HEK293 (cell line): ENCODE measurements around the gene TEX13D.

Experiments
- CTCF ChIA-PET: fragments of 350-600 bp; formaldehyde crosslinking; extraction: SDS; loops from one replicate; lab custom pipeline; 2021; ENCODE audit warnings: antibody characterized with exemption; lab: Yijun Ruan, JAX
- POLR2A ChIA-PET: fragments of 300-600 bp; formaldehyde crosslinking; extraction: SDS; loops from one replicate; lab custom pipeline; 2020; ENCODE audit warnings: antibody characterized with exemption, inconsistent platforms; lab: Yijun Ruan, JAX
- H3K27ac ChIP-seq: fragments of 200-500 bp; sonication (Bioruptor generic); 2 replicates; pipeline ENCODE4 v1.5.1; 2014; ENCODE audit warnings: low read depth, low read length, control low read depth, inconsistent platforms; ENCODE audit errors: extremely low read depth
- H3K36me3 ChIP-seq, 2 experiments: fragments of 200-500 bp in 1 of 2; sonication (Bioruptor generic) in 1 of 2; 1 replicate in 1 of 2; 2 replicates in 1 of 2; pipeline ENCODE4 v1.5.1; 2014 to 2017; ENCODE audit warnings: inconsistent platforms in 2 of 2, low read length in 2 of 2; ENCODE audit not compliant: control insufficient read depth in 2 of 2, insufficient read depth in 1 of 2
- H3K4me1 ChIP-seq: fragments of 200-500 bp; sonication (Bioruptor generic); 2 replicates; pipeline ENCODE4 v1.5.1; 2014; ENCODE audit warnings: mild to moderate bottlenecking, low read length, inconsistent platforms; ENCODE audit not compliant: control insufficient read depth, insufficient read depth
- H3K4me3 ChIP-seq: 2 replicates; pipeline ENCODE4 v1.5.1; 2011; ENCODE audit warnings: low read depth, mild to moderate bottlenecking, control low read depth, low read length, moderate library complexity
- H3K9me3 ChIP-seq: fragments of 200-500 bp; sonication (Bioruptor generic); 2 replicates; pipeline ENCODE4 v1.5.1; 2014; ENCODE audit warnings: low read depth, low read length, inconsistent platforms; ENCODE audit not compliant: control insufficient read depth, insufficient read depth
- EGR2 ChIP-seq: fragments of 450-650 bp; formaldehyde crosslinking; IDR thresholded peaks from 2 replicates; pipeline ENCODE4 v1.5.1; 2016; ENCODE audit warnings: low read depth, missing biosample characterization, missing genetic modification characterization
- SP7 ChIP-seq: fragments of 450-650 bp; formaldehyde crosslinking; IDR thresholded peaks from 2 replicates; pipeline ENCODE4 v1.5.1; 2016; ENCODE audit warnings: missing biosample characterization, missing genetic modification characterization
- ZFHX2 ChIP-seq: fragments of 450-650 bp; formaldehyde crosslinking; conservative IDR thresholded peaks from 2 replicates; pipeline ENCODE4 v1.5.1; 2016; ENCODE audit warnings: missing biosample characterization, missing genetic modification characterization
- ZFP3 ChIP-seq: fragments of 450-650 bp; formaldehyde crosslinking; IDR thresholded peaks from 2 replicates; pipeline ENCODE4 v1.5.1; 2016; ENCODE audit warnings: low read depth, missing biosample characterization, missing genetic modification characterization
- ZNF112 ChIP-seq: fragments of 450-650 bp; formaldehyde crosslinking; IDR thresholded peaks from 2 replicates; pipeline ENCODE4 v1.5.0; 2017; ENCODE audit warnings: missing biosample characterization, missing genetic modification characterization
- ZNF155 ChIP-seq: fragments of 450-650 bp; formaldehyde crosslinking; IDR thresholded peaks from 2 replicates; pipeline ENCODE4 v1.5.1; 2016; ENCODE audit warnings: missing biosample characterization, missing genetic modification characterization
- ZNF175 ChIP-seq: fragments of 450-650 bp; formaldehyde crosslinking; IDR thresholded peaks from 2 replicates; pipeline ENCODE4 v1.5.1; 2016; ENCODE audit warnings: missing biosample characterization, missing genetic modification characterization
- ZNF2 ChIP-seq: fragments of 450-650 bp; formaldehyde crosslinking; IDR thresholded peaks from 2 replicates; pipeline ENCODE4 v1.5.1; 2016; ENCODE audit warnings: missing biosample characterization, missing genetic modification characterization
- ZNF211 ChIP-seq: fragments of 450-650 bp; formaldehyde crosslinking; IDR thresholded peaks from 2 replicates; pipeline ENCODE4 v1.5.1; 2016; ENCODE audit warnings: low read depth, missing biosample characterization, missing genetic modification characterization
- ZNF292 ChIP-seq: fragments of 450-650 bp; formaldehyde crosslinking; IDR thresholded peaks from 2 replicates; pipeline ENCODE4 v1.5.1; 2016; ENCODE audit warnings: low read depth, missing biosample characterization, missing genetic modification characterization, borderline replicate concordance
- ZNF311 ChIP-seq: fragments of 450-650 bp; formaldehyde crosslinking; IDR thresholded peaks from 2 replicates; pipeline ENCODE4 v1.5.1; 2017; ENCODE audit warnings: missing biosample characterization, missing genetic modification characterization, borderline replicate concordance
- ZNF433 ChIP-seq: fragments of 450-650 bp; formaldehyde crosslinking; IDR thresholded peaks from 2 replicates; pipeline ENCODE4 v1.5.1; 2016; ENCODE audit warnings: missing biosample characterization, missing genetic modification characterization, low read depth
- ZNF501 ChIP-seq: fragments of 450-650 bp; formaldehyde crosslinking; IDR thresholded peaks from 2 replicates; pipeline ENCODE4 v1.5.1; 2016; ENCODE audit warnings: missing biosample characterization, missing genetic modification characterization
- ZNF510 ChIP-seq: fragments of 450-650 bp; formaldehyde crosslinking; IDR thresholded peaks from 2 replicates; pipeline ENCODE4 v1.5.1; 2018; ENCODE audit warnings: mild to moderate bottlenecking, missing genetic modification characterization, missing biosample characterization; ENCODE audit not compliant: insufficient replicate concordance
- ZNF560 ChIP-seq: fragments of 450-650 bp; formaldehyde crosslinking; IDR thresholded peaks from 2 replicates; pipeline ENCODE4 v1.5.1; 2017; ENCODE audit warnings: missing biosample characterization, missing genetic modification characterization, borderline replicate concordance
- ZNF626 ChIP-seq: fragments of 450-650 bp; sonication (Bioruptor Pico); formaldehyde crosslinking; IDR thresholded peaks from 2 replicates; pipeline ENCODE4 v1.5.1; 2018; ENCODE audit warnings: missing biosample characterization, missing genetic modification characterization, inconsistent platforms
- ZNF629 ChIP-seq: fragments of 450-650 bp; formaldehyde crosslinking; IDR thresholded peaks from 2 replicates; pipeline ENCODE4 v1.5.1; 2017; ENCODE audit warnings: missing biosample characterization, missing genetic modification characterization
- ZNF658 ChIP-seq: fragments of 450-650 bp; formaldehyde crosslinking; IDR thresholded peaks from 2 replicates; pipeline ENCODE4; 2016; ENCODE audit warnings: missing biosample characterization, missing genetic modification characterization
- ZNF677 ChIP-seq: fragments of 450-650 bp; IDR thresholded peaks from 2 replicates; pipeline ENCODE4 v1.5.0; 2018; ENCODE audit warnings: missing biosample characterization, mild to moderate bottlenecking, missing genetic modification characterization, moderate library complexity
- ZNF843 ChIP-seq: fragments of 450-650 bp; formaldehyde crosslinking; IDR thresholded peaks from 2 replicates; pipeline ENCODE4 v1.5.1; 2016; ENCODE audit warnings: missing biosample characterization, missing genetic modification characterization
- TF ChIP-seq, protein P1 (sequence below): fragments of 450-650 bp; formaldehyde crosslinking; IDR thresholded peaks from 2 replicates; pipeline ENCODE4 v1.5.1; 2016; ENCODE audit warnings: missing biosample characterization, missing genetic modification characterization
- TF ChIP-seq, protein P2 (sequence below): fragments of 450-650 bp; formaldehyde crosslinking; IDR thresholded peaks from 2 replicates; pipeline ENCODE4 v1.5.0; 2017; ENCODE audit warnings: missing biosample characterization, missing genetic modification characterization, borderline replicate concordance
- TF ChIP-seq, protein P3 (sequence below): fragments of 450-650 bp; formaldehyde crosslinking; IDR thresholded peaks from 2 replicates; pipeline ENCODE4 v1.5.1; 2016; ENCODE audit warnings: missing biosample characterization, missing genetic modification characterization, low read depth
- TF ChIP-seq, protein P4 (sequence below): IDR thresholded peaks from 2 replicates; pipeline ENCODE4 v1.6.1; 2011; ENCODE audit warnings: mild to moderate bottlenecking, low read depth, low read length, borderline replicate concordance
- TF ChIP-seq, protein P5 (sequence below): fragments of 450-650 bp; formaldehyde crosslinking; IDR thresholded peaks from 2 replicates; pipeline ENCODE4 v1.5.1; 2016; ENCODE audit warnings: missing biosample characterization, missing genetic modification characterization

The TEX13D gene

GRCh38 chrX:124346117-124346876, 13.8 kb downstream of the TEX13D start, which contains the start of gene SH2D1A (continued):
- TF ChIP-seq, protein P1, sequence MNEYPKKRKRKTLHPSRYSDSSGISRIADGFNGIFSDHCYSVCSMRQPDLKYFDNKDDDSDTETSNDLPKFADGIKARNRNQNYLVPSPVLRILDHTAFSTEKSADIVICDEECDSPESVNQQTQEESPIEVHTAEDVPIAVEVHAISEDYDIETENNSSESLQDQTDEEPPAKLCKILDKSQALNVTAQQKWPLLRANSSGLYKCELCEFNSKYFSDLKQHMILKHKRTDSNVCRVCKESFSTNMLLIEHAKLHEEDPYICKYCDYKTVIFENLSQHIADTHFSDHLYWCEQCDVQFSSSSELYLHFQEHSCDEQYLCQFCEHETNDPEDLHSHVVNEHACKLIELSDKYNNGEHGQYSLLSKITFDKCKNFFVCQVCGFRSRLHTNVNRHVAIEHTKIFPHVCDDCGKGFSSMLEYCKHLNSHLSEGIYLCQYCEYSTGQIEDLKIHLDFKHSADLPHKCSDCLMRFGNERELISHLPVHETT, result no peak
- TF ChIP-seq ZNF677 (no peak), SP7 (tag by site-specific recombination) (no peak), ZNF155 (no peak), ZNF292 (tag by site-specific recombination) (no peak)

- CTCF ChIA-PET, result no interaction called here
- POLR2A ChIA-PET, result no interaction called here
- no peaks in the 10 kb centered on the region for H3K36me3 ChIP-seq
- no peaks in the 10 kb centered on the region for H3K4me1 ChIP-seq
- TF ChIP-seq ZNF510 (tag by site-specific recombination) (no peak), ZFHX2 (tag by site-specific recombination) (no peak), ZNF433 (tag by site-specific recombination) (no peak), ZNF112 (tag by site-specific recombination) (no peak), ZNF560 (tag by site-specific recombination) (no peak), ZNF311 (tag by site-specific recombination) (no peak), EGR2 (tag by site-specific recombination) (no peak), ZNF2 (no peak), ZNF843 (no peak), ZNF658 (tag by site-specific recombination) (no peak), ZNF211 (tag by site-specific recombination) (no peak), ZFP3 (no peak), ZNF501 (no peak), ZNF175 (tag by site-specific recombination) (no peak), ZNF629 (tag by site-specific recombination) (no peak), ZNF626 (tag by site-specific recombination) (no peak)
- TF ChIP-seq, protein P2, sequence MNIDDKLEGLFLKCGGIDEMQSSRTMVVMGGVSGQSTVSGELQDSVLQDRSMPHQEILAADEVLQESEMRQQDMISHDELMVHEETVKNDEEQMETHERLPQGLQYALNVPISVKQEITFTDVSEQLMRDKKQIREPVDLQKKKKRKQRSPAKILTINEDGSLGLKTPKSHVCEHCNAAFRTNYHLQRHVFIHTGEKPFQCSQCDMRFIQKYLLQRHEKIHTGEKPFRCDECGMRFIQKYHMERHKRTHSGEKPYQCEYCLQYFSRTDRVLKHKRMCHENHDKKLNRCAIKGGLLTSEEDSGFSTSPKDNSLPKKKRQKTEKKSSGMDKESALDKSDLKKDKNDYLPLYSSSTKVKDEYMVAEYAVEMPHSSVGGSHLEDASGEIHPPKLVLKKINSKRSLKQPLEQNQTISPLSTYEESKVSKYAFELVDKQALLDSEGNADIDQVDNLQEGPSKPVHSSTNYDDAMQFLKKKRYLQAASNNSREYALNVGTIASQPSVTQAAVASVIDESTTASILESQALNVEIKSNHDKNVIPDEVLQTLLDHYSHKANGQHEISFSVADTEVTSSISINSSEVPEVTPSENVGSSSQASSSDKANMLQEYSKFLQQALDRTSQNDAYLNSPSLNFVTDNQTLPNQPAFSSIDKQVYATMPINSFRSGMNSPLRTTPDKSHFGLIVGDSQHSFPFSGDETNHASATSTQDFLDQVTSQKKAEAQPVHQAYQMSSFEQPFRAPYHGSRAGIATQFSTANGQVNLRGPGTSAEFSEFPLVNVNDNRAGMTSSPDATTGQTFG (tag by site-specific recombination), result no peak
- TF ChIP-seq, protein P3, sequence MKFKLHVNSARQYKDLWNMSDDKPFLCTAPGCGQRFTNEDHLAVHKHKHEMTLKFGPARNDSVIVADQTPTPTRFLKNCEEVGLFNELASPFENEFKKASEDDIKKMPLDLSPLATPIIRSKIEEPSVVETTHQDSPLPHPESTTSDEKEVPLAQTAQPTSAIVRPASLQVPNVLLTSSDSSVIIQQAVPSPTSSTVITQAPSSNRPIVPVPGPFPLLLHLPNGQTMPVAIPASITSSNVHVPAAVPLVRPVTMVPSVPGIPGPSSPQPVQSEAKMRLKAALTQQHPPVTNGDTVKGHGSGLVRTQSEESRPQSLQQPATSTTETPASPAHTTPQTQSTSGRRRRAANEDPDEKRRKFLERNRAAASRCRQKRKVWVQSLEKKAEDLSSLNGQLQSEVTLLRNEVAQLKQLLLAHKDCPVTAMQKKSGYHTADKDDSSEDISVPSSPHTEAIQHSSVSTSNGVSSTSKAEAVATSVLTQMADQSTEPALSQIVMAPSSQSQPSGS (tag by site-specific recombination), result no peak
- TF ChIP-seq, protein P4, sequence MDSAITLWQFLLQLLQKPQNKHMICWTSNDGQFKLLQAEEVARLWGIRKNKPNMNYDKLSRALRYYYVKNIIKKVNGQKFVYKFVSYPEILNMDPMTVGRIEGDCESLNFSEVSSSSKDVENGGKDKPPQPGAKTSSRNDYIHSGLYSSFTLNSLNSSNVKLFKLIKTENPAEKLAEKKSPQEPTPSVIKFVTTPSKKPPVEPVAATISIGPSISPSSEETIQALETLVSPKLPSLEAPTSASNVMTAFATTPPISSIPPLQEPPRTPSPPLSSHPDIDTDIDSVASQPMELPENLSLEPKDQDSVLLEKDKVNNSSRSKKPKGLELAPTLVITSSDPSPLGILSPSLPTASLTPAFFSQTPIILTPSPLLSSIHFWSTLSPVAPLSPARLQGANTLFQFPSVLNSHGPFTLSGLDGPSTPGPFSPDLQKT, result no peak
- TF ChIP-seq, protein P5, sequence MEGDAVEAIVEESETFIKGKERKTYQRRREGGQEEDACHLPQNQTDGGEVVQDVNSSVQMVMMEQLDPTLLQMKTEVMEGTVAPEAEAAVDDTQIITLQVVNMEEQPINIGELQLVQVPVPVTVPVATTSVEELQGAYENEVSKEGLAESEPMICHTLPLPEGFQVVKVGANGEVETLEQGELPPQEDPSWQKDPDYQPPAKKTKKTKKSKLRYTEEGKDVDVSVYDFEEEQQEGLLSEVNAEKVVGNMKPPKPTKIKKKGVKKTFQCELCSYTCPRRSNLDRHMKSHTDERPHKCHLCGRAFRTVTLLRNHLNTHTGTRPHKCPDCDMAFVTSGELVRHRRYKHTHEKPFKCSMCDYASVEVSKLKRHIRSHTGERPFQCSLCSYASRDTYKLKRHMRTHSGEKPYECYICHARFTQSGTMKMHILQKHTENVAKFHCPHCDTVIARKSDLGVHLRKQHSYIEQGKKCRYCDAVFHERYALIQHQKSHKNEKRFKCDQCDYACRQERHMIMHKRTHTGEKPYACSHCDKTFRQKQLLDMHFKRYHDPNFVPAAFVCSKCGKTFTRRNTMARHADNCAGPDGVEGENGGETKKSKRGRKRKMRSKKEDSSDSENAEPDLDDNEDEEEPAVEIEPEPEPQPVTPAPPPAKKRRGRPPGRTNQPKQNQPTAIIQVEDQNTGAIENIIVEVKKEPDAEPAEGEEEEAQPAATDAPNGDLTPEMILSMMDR (tag by site-specific recombination), result no peak
- no peak overlapping the region for H3K4me3 ChIP-seq
- no peak overlapping the region for H3K27ac ChIP-seq
- H3K9me3 ChIP-seq, result no peaks in the 10 kb centered on the region
Observed at GRCh38 chrX:124346877-124347241, 14.4 kb downstream of the TEX13D start.
